Subcutaneous abdominal adipose tissue (tissue), 5 donors: ENCODE data around the gene ATP10D.

Experiments used
- H3K27ac ChIP-seq: one replicate; pipeline ENCODE4 v1.7.0; 2013; ENCODE audit warnings: low read depth, mild to moderate bottlenecking, inconsistent platforms, low read length, moderate library complexity
- H3K27me3 ChIP-seq, 5 donors: one replicate each; pipeline ENCODE4 v1.7.0; 2013; ENCODE audit warnings: low read length in 5 of 5, inconsistent platforms in 1 of 5; ENCODE audit not compliant: control insufficient read depth in 5 of 5, insufficient read depth in 4 of 5
- H3K36me3 ChIP-seq, 5 donors: one replicate each; pipeline ENCODE4 v1.7.0; 2013; ENCODE audit warnings: low read length in 5 of 5; ENCODE audit not compliant: control insufficient read depth in 5 of 5, insufficient read depth in 5 of 5
- H3K4me1 ChIP-seq, 5 donors: one replicate each; pipeline ENCODE4 v1.7.0; 2013; ENCODE audit warnings: low read length in 5 of 5, mild to moderate bottlenecking in 3 of 5, moderate library complexity in 1 of 5; ENCODE audit not compliant: control insufficient read depth in 5 of 5, insufficient read depth in 5 of 5
- H3K4me3 ChIP-seq, 5 donors: one replicate each; pipeline ENCODE4 v1.7.0; 2013; ENCODE audit warnings: low read length in 5 of 5, low read depth in 1 of 5
- H3K9ac ChIP-seq, 5 donors: one replicate each; pipeline ENCODE4 v1.7.0; 2013; ENCODE audit warnings: low read length in 5 of 5, mild to moderate bottlenecking in 4 of 5, moderate library complexity in 3 of 5
- H3K9me3 ChIP-seq, 5 donors: one replicate each; pipeline ENCODE4 v1.7.0; 2013; ENCODE audit warnings: low read length in 5 of 5; ENCODE audit not compliant: control insufficient read depth in 5 of 5
- donor health status: healthy.
- donor health status: healthy.
- donor health status: healthy.
- donor health status: healthy.
- donor health status: healthy.

Gene ATP10D

GRCh38 chr4:47531241-47531953 is 46.3 kb downstream of the ATP10D start:
- Histone ChIP-seq H3K36me3 (peaks cover 5 to 32% (median 11%) of the 10 kb centered on the region in 5 donors), H3K9me3 (peaks cover 0 to 7% (median 6%) of the 10 kb centered on the region in 5 donors), H3K27me3 (no peaks in the 10 kb centered on the region), H3K4me1 (peaks cover 0 to 7% (median 0%) of the 10 kb centered on the region in 5 donors), H3K27ac (no peak overlapping the region), H3K9ac (no peak overlapping the region), H3K4me3 (no peak overlapping the region)

- Histone ChIP-seq H3K27ac (no peak overlapping the region), H3K9ac (no peak overlapping the region), H3K4me3 (no peak overlapping the region), H3K27me3 (no peaks in the 10 kb centered on the region), H3K36me3 (peaks cover 6 to 32% (median 14%) of the 10 kb centered on the region in 5 donors), H3K9me3 (peaks cover 0 to 7% (median 6%) of the 10 kb centered on the region in 5 donors), H3K4me1 (peaks cover 0 to 7% (median 0%) of the 10 kb centered on the region in 5 donors)
Measured at GRCh38 chr4:47531954-47532321, 46.9 kb downstream of the ATP10D start.

GRCh38 chr4:47532658-47533057 is 47.6 kb downstream of the ATP10D start:
- H3K9me3 ChIP-seq: peaks cover 0 to 7% (median 6%) of the 10 kb centered on the region in 5 donors
- no peak overlapping the region for H3K27ac ChIP-seq
- H3K9ac ChIP-seq: no peak overlapping the region
- H3K4me3 ChIP-seq: no peak overlapping the region
- H3K36me3 ChIP-seq: peaks cover 5 to 35% (median 14%) of the 10 kb centered on the region in 5 donors
- peaks cover 0 to 7% (median 0%) of the 10 kb centered on the region in 5 donors for H3K4me1 ChIP-seq
- H3K27me3 ChIP-seq: no peaks in the 10 kb centered on the region

GRCh38 chr4:47533689-47534347 is 48.7 kb downstream of the ATP10D start:
- Histone ChIP-seq H3K36me3 (peaks cover 11 to 29% (median 14%) of the 10 kb centered on the region in 5 donors), H3K9ac (no peak overlapping the region), H3K27me3 (no peaks in the 10 kb centered on the region), H3K4me3 (no peak overlapping the region), H3K4me1 (peaks cover 0 to 7% (median 0%) of the 10 kb centered on the region in 5 donors), H3K27ac (no peak overlapping the region), H3K9me3 (peaks cover 0 to 7% (median 6%) of the 10 kb centered on the region in 5 donors)

- Histone ChIP-seq H3K9ac (no peak overlapping the region), H3K4me1 (peaks cover 0 to 7% (median 0%) of the 10 kb centered on the region in 5 donors), H3K27ac (no peak overlapping the region), H3K4me3 (no peak overlapping the region), H3K9me3 (peaks cover 0 to 3% (median 0%) of the 10 kb centered on the region in 5 donors), H3K36me3 (peaks cover 14 to 28% (median 15%) of the 10 kb centered on the region in 5 donors), H3K27me3 (no peaks in the 10 kb centered on the region)
Measured at GRCh38 chr4:47534772-47535171, 49.7 kb downstream of the ATP10D start.

- peaks cover 14 to 28% (median 18%) of the 10 kb centered on the region in 5 donors for H3K36me3 ChIP-seq
- no peak overlapping the region for H3K9ac ChIP-seq
- peaks cover 0 to 3% (median 0%) of the 10 kb centered on the region in 5 donors for H3K9me3 ChIP-seq
- no peak overlapping the region for H3K4me3 ChIP-seq
- no peaks in the 10 kb centered on the region for H3K27me3 ChIP-seq
- H3K4me1 ChIP-seq: peaks cover 0 to 7% (median 0%) of the 10 kb centered on the region in 5 donors
- H3K27ac ChIP-seq: no peak overlapping the region
Measured at GRCh38 chr4:47535567-47536147, 50.6 kb downstream of the ATP10D start.

GRCh38 chr4:47536966-47537365 is 51.9 kb downstream of the ATP10D start:
- no peaks in the 10 kb centered on the region for H3K27me3 ChIP-seq
- peaks cover 0 to 3% (median 0%) of the 10 kb centered on the region in 5 donors for H3K4me1 ChIP-seq
- H3K36me3 ChIP-seq: peaks cover 14 to 35% (median 23%) of the 10 kb centered on the region in 5 donors
- no peak overlapping the region for H3K4me3 ChIP-seq
- H3K9ac ChIP-seq: no peak overlapping the region
- H3K9me3 ChIP-seq: peaks cover 0 to 3% (median 0%) of the 10 kb centered on the region in 5 donors
- H3K27ac ChIP-seq: no peak overlapping the region

- Histone ChIP-seq H3K27me3 (no peaks in the 10 kb centered on the region), H3K27ac (no peak overlapping the region), H3K9ac (no peak overlapping the region), H3K4me1 (no peaks in the 10 kb centered on the region), H3K9me3 (peaks cover 0 to 3% (median 0%) of the 10 kb centered on the region in 5 donors), H3K4me3 (no peak overlapping the region), H3K36me3 (peaks cover 14 to 33% (median 28%) of the 10 kb centered on the region in 5 donors)
Measured at GRCh38 chr4:47538111-47538824, 53.2 kb downstream of the ATP10D start.

GRCh38 chr4:47538825-47539154 is 53.7 kb downstream of the ATP10D start:
- H3K27ac ChIP-seq: no peak overlapping the region

More at GRCh38 chr4:47538825-47539154, 53.7 kb downstream of the ATP10D start:
- H3K36me3 ChIP-seq: peaks cover 14 to 33% (median 28%) of the 10 kb centered on the region in 5 donors
- no peak overlapping the region for H3K4me3 ChIP-seq
- H3K27me3 ChIP-seq: no peaks in the 10 kb centered on the region
- peaks cover 0 to 3% (median 0%) of the 10 kb centered on the region in 5 donors for H3K9me3 ChIP-seq
- H3K9ac ChIP-seq: no peak overlapping the region
- no peaks in the 10 kb centered on the region for H3K4me1 ChIP-seq
